Measurements from ENCODE around the gene ZNF536.

DNA sequence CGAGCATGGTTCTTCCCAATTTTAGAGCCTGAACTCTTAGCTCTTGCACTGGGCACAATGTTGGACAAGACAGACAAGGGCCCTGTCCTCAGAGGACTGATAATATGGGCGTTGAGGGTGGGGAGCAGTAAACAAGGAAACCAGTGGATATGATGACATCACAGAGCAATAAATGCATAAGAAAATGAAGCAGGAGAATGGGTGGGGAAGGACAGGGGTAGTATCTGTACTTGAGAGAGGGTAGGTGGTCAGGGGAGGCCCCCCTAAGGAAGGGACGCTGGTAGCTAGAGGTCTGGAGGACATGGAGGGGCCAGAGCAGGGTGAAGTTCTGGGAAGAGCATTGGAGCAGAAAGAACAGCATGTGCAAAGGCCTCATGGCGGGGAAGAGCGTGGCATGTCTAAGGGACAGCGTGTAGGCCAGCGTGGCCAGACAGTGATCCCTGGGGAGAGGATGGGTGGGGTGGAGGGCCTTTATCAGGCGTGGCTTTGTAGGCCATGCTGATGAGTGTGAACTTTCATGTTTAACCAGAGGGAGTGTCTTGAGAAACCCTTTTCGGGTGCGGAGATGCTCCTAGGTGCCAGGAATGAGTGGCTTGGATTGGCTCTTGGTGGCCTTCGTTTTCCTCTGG is 15.1 kb upstream of the ZNF536 start:
- no peak for TF ChIP-seq TOE1 (IDR thresholded peaks at IDR 0.05; ENCODE audit: borderline replicate concordance)
- TF ChIP-seq TOE1 (CRISPR knock-in tag; IDR thresholded peaks at IDR 0.05; ENCODE audit: borderline replicate concordance, low read depth): no peak
- TF ChIP-seq JUN (IDR thresholded peaks at IDR 0.05; ENCODE audit: borderline replicate concordance, low read depth, low read length): no peak
- TF ChIP-seq JUN (CRISPR knock-in tag; IDR thresholded peaks at IDR 0.05; ENCODE audit: borderline replicate concordance): no peak
- TF ChIP-seq ARNT (IDR thresholded peaks at IDR 0.05): no peak
- no peak for TF ChIP-seq TRIM28 (IDR thresholded peaks at IDR 0.05)
- TF ChIP-seq, protein P1, sequence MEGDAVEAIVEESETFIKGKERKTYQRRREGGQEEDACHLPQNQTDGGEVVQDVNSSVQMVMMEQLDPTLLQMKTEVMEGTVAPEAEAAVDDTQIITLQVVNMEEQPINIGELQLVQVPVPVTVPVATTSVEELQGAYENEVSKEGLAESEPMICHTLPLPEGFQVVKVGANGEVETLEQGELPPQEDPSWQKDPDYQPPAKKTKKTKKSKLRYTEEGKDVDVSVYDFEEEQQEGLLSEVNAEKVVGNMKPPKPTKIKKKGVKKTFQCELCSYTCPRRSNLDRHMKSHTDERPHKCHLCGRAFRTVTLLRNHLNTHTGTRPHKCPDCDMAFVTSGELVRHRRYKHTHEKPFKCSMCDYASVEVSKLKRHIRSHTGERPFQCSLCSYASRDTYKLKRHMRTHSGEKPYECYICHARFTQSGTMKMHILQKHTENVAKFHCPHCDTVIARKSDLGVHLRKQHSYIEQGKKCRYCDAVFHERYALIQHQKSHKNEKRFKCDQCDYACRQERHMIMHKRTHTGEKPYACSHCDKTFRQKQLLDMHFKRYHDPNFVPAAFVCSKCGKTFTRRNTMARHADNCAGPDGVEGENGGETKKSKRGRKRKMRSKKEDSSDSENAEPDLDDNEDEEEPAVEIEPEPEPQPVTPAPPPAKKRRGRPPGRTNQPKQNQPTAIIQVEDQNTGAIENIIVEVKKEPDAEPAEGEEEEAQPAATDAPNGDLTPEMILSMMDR (IDR thresholded peaks at IDR 0.05 in 2 of 3, conservative IDR thresholded peaks at IDR 0.05 in 1 of 3; ENCODE audit: insufficient read depth in 2 of 3, low read depth in 1 of 3, low read length in 3 of 3): no peak
- TF ChIP-seq RBM17 (IDR thresholded peaks at IDR 0.05; ENCODE audit: borderline replicate concordance, low read depth, low read length): no peak
- TF ChIP-seq ZNF24 (IDR thresholded peaks at IDR 0.05): no peak
- TF ChIP-seq NBN (IDR thresholded peaks at IDR 0.05; ENCODE audit: low read depth): no peak
- TF ChIP-seq TCF7L2 (IDR thresholded peaks at IDR 0.05; ENCODE audit: low read depth, low read length): no peak
- no peak for TF ChIP-seq MBD1 (CRISPR knock-in tag; IDR thresholded peaks at IDR 0.05)
- TF ChIP-seq RFX1 (IDR thresholded peaks at IDR 0.05): no peak
